Activated T-helper 2 cell treated with anti-CD3 and anti-CD28 coated beads, Interferon-gamma antibody, Interleukin-2, Interleukin-4, amounts not matched to agents 10 μg/mL and 5 μg/mL and 100 μg/mL, durations not matched to agents 14 hours and 24 hours and 36 hours (primary cell): ENCODE results near the gene RAB33B. TPM values are rescaled to one million over a fixed set of nuclear protein-coding genes. Genes with fewer than 3 reads are reported as not detected.
A peak's percentile ranks its signal among the peaks of the same experiment; 100 is the strongest.
"Not testable (repeated sequence)": the region's sequence is repeated elsewhere in the genome, so short reads cannot be mapped to it uniquely, and the experiment has no call there.

ENCODE experiments used
- DNase-seq: peaks from one replicate; pipeline ENCODE4 v3.0.0; 2021; ENCODE audit warnings: low spot score
- H3K27ac Mint-ChIP-seq: one replicate; pipeline ENCODE4 v1.8.0; 2021; ENCODE audit warnings: mixed read lengths
- H3K27me3 Mint-ChIP-seq: one replicate; pipeline ENCODE4 v1.8.0; 2021; ENCODE audit warnings: low read depth, mixed read lengths
- H3K36me3 Mint-ChIP-seq: one replicate; pipeline ENCODE4 v1.8.0; 2021; ENCODE audit warnings: low read depth, mixed read lengths
- H3K4me1 Mint-ChIP-seq: one replicate; pipeline ENCODE4 v1.8.0; 2021; ENCODE audit warnings: low read depth, mixed read lengths
- H3K4me3 Mint-ChIP-seq: one replicate; pipeline ENCODE4 v1.8.0; 2021; ENCODE audit warnings: low read depth, mild to moderate bottlenecking, moderate library complexity, mixed read lengths
- H3K9me3 Mint-ChIP-seq: one replicate; pipeline ENCODE4 v1.8.0; 2021; ENCODE audit warnings: mixed read lengths
- intact Hi-C: fragments of 100-400 bp; cut with micrococcal nuclease; formaldehyde crosslinking; loops from one replicate; pipeline ENCODE4 v1.15.1; 2023
- total RNA-seq: library from RNA; stranded (reverse); gene quantifications from 2 replicates; pipeline ENCODE4 v1.2.3, GENCODE V29; 2022

Gene RAB33B
- total RNA-seq, 1 donor from 2014 or later: 3.8 TPM

- Mint-ChIP-seq H3K9me3 (no peaks in the 10 kb centered on the region), H3K4me3 (no peak overlapping the region), H3K36me3 (peaks cover 6% of the 10 kb centered on the region)
Observed at GRCh38 chr4:139450586-139450985, 3.3 kb upstream of the RAB33B start.

GRCh38 chr4:139451997-139452396, 1.9 kb upstream of the RAB33B start:
- intact Hi-C loops: loop anchor here (2.0 to 10.0 kb wide), 8 partner anchors 35 to 1073 kb away; partner anchors contain the start of genes ELMOD2, MAML3, NAA15 and NOCT
- Mint-ChIP-seq H3K4me1 (peaks cover 40% of the 10 kb centered on the region), H3K27me3 (no peaks in the 10 kb centered on the region), H3K4me3 (no peak overlapping the region), H3K27ac (no peak overlapping the region), H3K36me3 (peaks cover 6% of the 10 kb centered on the region), H3K9me3 (no peaks in the 10 kb centered on the region)
- no peak for DNase-seq

More at GRCh38 chr4:139450586-139450985, 3.3 kb upstream of the RAB33B start:
- Mint-ChIP-seq H3K27me3 (no peaks in the 10 kb centered on the region), H3K4me1 (peaks cover 28% of the 10 kb centered on the region), H3K27ac (no peak overlapping the region)
- intact Hi-C loops: loop anchor here (5.0 to 10.0 kb wide), 5 partner anchors 368 to 1074 kb away; partner anchors contain the start of genes ELMOD2, MAML3 and NOCT
- no peak for DNase-seq

GRCh38 chr4:139453041-139453370, 915 bp upstream of the RAB33B start:
- no peaks in the 10 kb centered on the region for H3K27me3 Mint-ChIP-seq
- H3K4me3 Mint-ChIP-seq: peak overlapping the region; percentile 90
- intact Hi-C loops: loop anchor here (1.0 to 10.0 kb wide), 11 partner anchors 36 to 1072 kb away; partner anchors contain the start of genes ELMOD2, MAML3, NAA15 and NOCT
- H3K36me3 Mint-ChIP-seq: peaks cover 6% of the 10 kb centered on the region
- DNase-seq: no peak
- no peaks in the 10 kb centered on the region for H3K9me3 Mint-ChIP-seq
- H3K27ac Mint-ChIP-seq: peak overlapping the region; percentile 99
- peaks cover 46% of the 10 kb centered on the region for H3K4me1 Mint-ChIP-seq

DNA sequence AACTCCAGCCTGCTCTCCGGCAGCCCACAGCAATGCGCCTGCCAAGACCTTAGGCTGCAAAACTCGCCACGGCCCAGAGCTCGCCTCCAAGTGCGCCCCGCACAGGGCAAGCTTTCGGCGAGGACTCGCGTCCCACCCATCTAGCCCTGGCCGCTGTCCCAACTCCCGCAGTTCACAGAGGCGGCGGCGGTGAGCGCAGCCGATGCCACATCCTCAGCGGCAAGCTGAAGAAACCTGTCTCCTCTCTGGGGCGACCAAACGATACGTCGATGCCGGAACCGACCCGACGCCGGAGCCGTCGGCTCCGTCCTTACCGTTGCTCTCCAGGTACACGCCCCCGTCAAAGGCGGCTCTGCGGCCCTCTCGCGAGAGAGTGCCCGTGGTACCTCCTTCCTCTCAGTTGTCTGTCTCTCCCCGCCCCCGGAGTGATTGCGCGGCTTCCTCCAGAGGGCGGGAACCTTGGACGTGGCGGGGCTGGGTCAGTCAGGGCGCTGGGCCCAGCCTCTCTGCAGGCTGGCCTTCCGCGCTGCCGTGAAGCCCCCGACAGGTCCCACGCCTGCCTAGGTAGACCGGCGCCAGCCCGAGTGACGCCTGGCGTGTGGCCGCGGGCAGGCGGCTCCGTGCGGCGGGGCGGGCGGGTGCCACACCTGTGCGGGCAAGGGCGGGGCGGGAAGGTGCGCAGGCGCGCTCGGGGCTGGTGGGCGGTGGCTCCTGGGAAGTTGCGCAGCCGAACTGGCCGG, 380 bp upstream of the RAB33B start:
- H3K9me3 Mint-ChIP-seq: no peaks in the 10 kb centered on the region
- H3K4me3 Mint-ChIP-seq: peak overlapping the region; percentile 90
- peak overlapping the region; percentile 99 for H3K27ac Mint-ChIP-seq
- H3K27me3 Mint-ChIP-seq: no peaks in the 10 kb centered on the region
- peaks cover 9% of the 10 kb centered on the region for H3K36me3 Mint-ChIP-seq
- intact Hi-C loops: loop anchor here (1.0 to 10.0 kb wide), 12 partner anchors 37 to 1071 kb away; partner anchors contain the start of genes ELMOD2, MAML3, NAA15 and NOCT
- peaks cover 52% of the 10 kb centered on the region for H3K4me1 Mint-ChIP-seq
- peak; percentile 96 for DNase-seq

DNA sequence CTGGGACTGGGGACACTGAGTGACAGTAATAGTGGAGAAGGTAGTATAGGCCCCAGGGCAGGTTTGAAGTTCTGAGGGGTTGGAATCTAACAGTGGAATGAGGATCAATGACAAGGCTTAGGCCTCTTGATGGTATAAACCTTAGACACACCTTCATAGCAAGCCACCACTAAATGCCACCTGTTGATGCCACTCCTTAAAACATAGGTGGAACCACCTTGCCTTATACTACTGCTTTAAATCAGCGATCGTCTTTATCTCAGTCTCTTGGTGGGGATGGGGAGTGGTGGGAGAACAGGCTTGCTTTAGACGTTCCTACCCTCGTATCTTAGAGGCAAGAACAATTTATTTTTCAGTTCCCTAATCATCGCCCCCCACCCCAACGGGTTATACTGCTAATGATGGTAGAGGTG, 1.2 kb downstream of the RAB33B start:
- no peaks in the 10 kb centered on the region for H3K27me3 Mint-ChIP-seq
- H3K9me3 Mint-ChIP-seq: no peaks in the 10 kb centered on the region
- no peak for DNase-seq
- H3K4me1 Mint-ChIP-seq: peaks cover 64% of the 10 kb centered on the region
- intact Hi-C loops: loop anchor here (2.0 to 10.0 kb wide), 3 partner anchors 212 to 1070 kb away; partner anchors contain the start of gene ELMOD2
- no peak overlapping the region for H3K27ac Mint-ChIP-seq
- H3K4me3 Mint-ChIP-seq: peak overlapping the region; percentile 90
- H3K36me3 Mint-ChIP-seq: peaks cover 13% of the 10 kb centered on the region

- H3K27me3 Mint-ChIP-seq: no peaks in the 10 kb centered on the region
- intact Hi-C loops: loop anchor here (10.0 kb wide), 2 partner anchors 637 to 1067 kb away; partner anchors contain the start of gene ELMOD2
- H3K36me3 Mint-ChIP-seq: peaks cover 12% of the 10 kb centered on the region
- no peak overlapping the region for H3K4me3 Mint-ChIP-seq
- no peak overlapping the region for H3K27ac Mint-ChIP-seq
- no peak for DNase-seq
- H3K4me1 Mint-ChIP-seq: peaks cover 57% of the 10 kb centered on the region
- no peaks in the 10 kb centered on the region for H3K9me3 Mint-ChIP-seq
Observed at GRCh38 chr4:139457318-139457717, 3.4 kb downstream of the RAB33B start.

DNA sequence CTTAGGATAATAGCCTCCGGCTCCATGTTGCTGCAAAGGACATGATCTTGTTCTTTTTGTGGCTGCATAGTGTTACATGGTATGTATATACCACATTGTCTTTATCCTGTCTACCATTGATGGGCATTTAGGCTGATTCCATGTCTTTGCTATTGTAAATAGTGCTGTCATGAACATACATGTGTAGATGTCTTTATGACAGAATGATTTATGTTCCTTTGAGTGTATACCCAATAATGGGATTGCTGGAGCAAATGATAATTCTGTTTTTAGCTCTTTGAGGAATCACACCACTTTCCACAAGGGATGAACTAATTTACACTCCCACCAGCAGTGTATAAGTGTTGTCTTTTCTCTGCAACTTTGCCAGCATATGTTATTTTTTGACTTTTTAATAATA, 4.6 kb downstream of the RAB33B start:
- H3K4me1 Mint-ChIP-seq: peaks cover 52% of the 10 kb centered on the region
- H3K27me3 Mint-ChIP-seq: no peaks in the 10 kb centered on the region
- no peak overlapping the region for H3K4me3 Mint-ChIP-seq
- intact Hi-C loops: loop anchor here (10.0 kb wide), 2 partner anchors 636 to 1066 kb away; partner anchors contain the start of gene ELMOD2
- peaks cover 15% of the 10 kb centered on the region for H3K36me3 Mint-ChIP-seq
- H3K27ac Mint-ChIP-seq: no peak overlapping the region
- H3K9me3 Mint-ChIP-seq: no peaks in the 10 kb centered on the region
- DNase-seq: no peak

- no peak overlapping the region for H3K4me3 Mint-ChIP-seq
Observed at GRCh38 chr4:139458999-139459398, 5.1 kb downstream of the RAB33B start.

GRCh38 chr4:139460565-139460964, 6.6 kb downstream of the RAB33B start:
- no peak for DNase-seq
- Mint-ChIP-seq H3K4me3 (no peak overlapping the region), H3K27ac (no peak overlapping the region), H3K27me3 (no peaks in the 10 kb centered on the region), H3K9me3 (peaks cover 3% of the 10 kb centered on the region), H3K36me3 (peaks cover 23% of the 10 kb centered on the region), H3K4me1 (peaks cover 39% of the 10 kb centered on the region)
- intact Hi-C loops: no loop called here

More at GRCh38 chr4:139458999-139459398, 5.1 kb downstream of the RAB33B start:
- intact Hi-C loops: loop anchor here (10.0 kb wide), 2 partner anchors 636 to 1066 kb away; partner anchors contain the start of gene ELMOD2
- Mint-ChIP-seq H3K27ac (no peak overlapping the region), H3K27me3 (no peaks in the 10 kb centered on the region), H3K9me3 (peaks cover 1% of the 10 kb centered on the region), H3K4me1 (peaks cover 52% of the 10 kb centered on the region), H3K36me3 (peaks cover 20% of the 10 kb centered on the region)
- no peak for DNase-seq

DNA sequence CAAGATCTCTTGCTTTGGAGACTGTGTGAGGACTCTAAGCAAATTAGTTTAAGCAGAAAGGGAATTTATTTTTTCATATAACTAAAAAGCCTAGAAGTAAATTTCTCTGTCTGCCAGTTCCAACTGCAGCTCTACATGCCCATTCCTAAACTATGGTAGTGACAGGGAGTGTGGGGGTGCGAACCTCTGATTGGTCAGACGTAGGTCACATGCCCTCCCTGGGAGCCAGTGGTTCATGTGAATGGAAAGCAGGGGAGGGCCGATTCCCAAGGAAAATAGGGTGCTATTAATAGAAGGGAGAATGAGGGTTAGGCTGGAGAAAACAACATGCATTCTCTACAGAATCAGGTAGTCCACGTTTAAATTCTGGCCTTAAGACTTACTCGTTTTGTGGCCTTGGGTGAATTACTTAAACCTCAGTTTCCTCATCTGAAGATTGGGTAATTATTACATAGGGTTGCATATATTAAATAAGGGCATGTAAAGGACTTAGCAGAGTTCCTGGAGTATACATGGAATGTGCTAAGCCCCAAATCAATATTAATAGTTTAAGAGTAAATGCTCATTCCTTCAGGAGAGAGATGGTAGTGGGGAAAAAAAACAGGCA, 7.2 kb downstream of the RAB33B start:
- peaks cover 34% of the 10 kb centered on the region for H3K4me1 Mint-ChIP-seq
- no peak overlapping the region for H3K27ac Mint-ChIP-seq
- intact Hi-C loops: no loop called here

GRCh38 chr4:139464512-139464911, 10.6 kb downstream of the RAB33B start:
- peaks cover 37% of the 10 kb centered on the region for H3K36me3 Mint-ChIP-seq
- DNase-seq, H3K27ac Mint-ChIP-seq, intact Hi-C loops, H3K4me3 Mint-ChIP-seq, H3K4me1 Mint-ChIP-seq, H3K27me3 Mint-ChIP-seq: not testable (repeated sequence)
- H3K9me3 Mint-ChIP-seq: peaks cover 21% of the 10 kb centered on the region

More for the DNA sequence above, 7.2 kb downstream of the RAB33B start:
- Mint-ChIP-seq H3K27me3 (no peaks in the 10 kb centered on the region), H3K36me3 (peaks cover 23% of the 10 kb centered on the region), H3K9me3 (peaks cover 3% of the 10 kb centered on the region), H3K4me3 (no peak overlapping the region)
- no peak for DNase-seq

GRCh38 chr4:139465922-139466321, 12.0 kb downstream of the RAB33B start:
- DNase-seq: no peak
- no peak overlapping the region for H3K4me3 Mint-ChIP-seq
- H3K9me3 Mint-ChIP-seq: peaks cover 28% of the 10 kb centered on the region
- intact Hi-C loops: no loop called here
- no peaks in the 10 kb centered on the region for H3K27me3 Mint-ChIP-seq
- H3K4me1 Mint-ChIP-seq: peaks cover 2% of the 10 kb centered on the region
- peaks cover 39% of the 10 kb centered on the region for H3K36me3 Mint-ChIP-seq
- no peak overlapping the region for H3K27ac Mint-ChIP-seq

DNA sequence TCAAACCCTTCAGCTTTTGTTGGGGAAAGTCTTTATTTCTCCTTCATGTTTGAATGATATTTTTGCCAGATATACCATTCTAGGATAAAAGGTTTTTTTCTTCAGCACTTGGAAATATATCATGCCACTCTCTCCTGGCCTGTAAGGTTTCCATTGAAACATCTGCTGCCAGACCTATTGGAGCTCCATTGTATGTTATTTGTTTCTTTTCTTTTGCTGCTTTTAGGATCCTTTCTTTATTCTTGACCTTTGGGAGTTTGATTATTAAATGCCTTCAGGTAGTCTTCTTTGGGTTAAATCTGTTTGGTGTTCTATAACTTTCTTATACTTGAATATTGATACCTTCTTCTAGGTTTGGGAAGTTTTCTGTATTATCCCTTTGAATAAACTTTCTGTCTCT, 14.8 kb downstream of the RAB33B start:
- Mint-ChIP-seq H3K36me3 (peaks cover 57% of the 10 kb centered on the region), H3K9me3 (peaks cover 37% of the 10 kb centered on the region)
- H3K4me3 Mint-ChIP-seq, DNase-seq, intact Hi-C loops, H3K27me3 Mint-ChIP-seq, H3K27ac Mint-ChIP-seq, H3K4me1 Mint-ChIP-seq: not testable (repeated sequence)
